ENCODE results near the gene NUAK1. TPM values are rescaled to one million over a fixed set of nuclear protein-coding genes. Genes with fewer than 3 reads are reported as not detected.

Gene NUAK1
- total RNA-seq, 2 experiments from 2014 or later = 0.03 TPM; not detected in 1

- BruUV-seq (replicated peaks) = no TSS peak
Observed at GRCh38 chr12:106128585-106129328, 10.0 kb downstream of the NUAK1 start.

GRCh38 chr12:106127338-106128126, 11.2 kb downstream of the NUAK1 start:
- H2AFZ ChIP-seq (ENCODE audit: low read length) = no peak overlapping the region
- TF ChIP-seq EZH2phosphoT487 (IDR thresholded peaks at IDR 0.05; ENCODE audit: borderline replicate concordance, low read depth, low read length) (no peak), CTCF (conservative IDR thresholded peaks at IDR 0.05; ENCODE audit: low read length) (no peak)
- no peak for DNase-seq (ENCODE audit: low spot score)
- H3K27ac ChIP-seq (ENCODE audit: low read depth, low read length, poor library complexity, severe bottlenecking) = no peak overlapping the region
- CTCF ChIA-PET (ENCODE audit: unreplicated experiment) = no interaction called here
- no peaks in the 10 kb centered on the region for H3K9me2 ChIP-seq (ENCODE audit: insufficient read depth, low read length)
- no peaks in the 10 kb centered on the region for H3K9me3 ChIP-seq (ENCODE audit: low read length)
- H3K4me3 ChIP-seq (ENCODE audit: low read depth, low read length, poor library complexity, severe bottlenecking) = no peak overlapping the region
- H3K36me3 ChIP-seq (ENCODE audit: insufficient read depth, low read length) = no peaks in the 10 kb centered on the region
- no peak overlapping the region for H3K4me2 ChIP-seq (ENCODE audit: low read length)
- no TSS peak for BruUV-seq (replicated peaks)
- H4K20me1 ChIP-seq (ENCODE audit: insufficient read depth, low read length) = no peaks in the 10 kb centered on the region
- H3K79me2 ChIP-seq (ENCODE audit: insufficient read depth, low read depth, low read length) = no peaks in the 10 kb centered on the region
- POLR2A ChIA-PET = no interaction called here
- no peaks in the 10 kb centered on the region for H3K4me1 ChIP-seq (ENCODE audit: insufficient read depth, low read length, poor library complexity, severe bottlenecking)
- intact Hi-C loops (cut with micrococcal nuclease; ENCODE audit: unreplicated experiment) = no loop called here

More at GRCh38 chr12:106128585-106129328, 10.0 kb downstream of the NUAK1 start:
- Histone ChIP-seq H3K4me1 (ENCODE audit: insufficient read depth, low read length, poor library complexity, severe bottlenecking) (no peaks in the 10 kb centered on the region), H3K4me3 (ENCODE audit: low read depth, low read length, poor library complexity, severe bottlenecking) (no peak overlapping the region), H4K20me1 (ENCODE audit: insufficient read depth, low read length) (no peaks in the 10 kb centered on the region), H3K9me2 (ENCODE audit: insufficient read depth, low read length) (no peaks in the 10 kb centered on the region), H3K36me3 (ENCODE audit: insufficient read depth, low read length) (no peaks in the 10 kb centered on the region), H3K79me2 (ENCODE audit: insufficient read depth, low read depth, low read length) (no peaks in the 10 kb centered on the region), H3K27ac (ENCODE audit: low read depth, low read length, poor library complexity, severe bottlenecking) (no peak overlapping the region), H3K9me3 (ENCODE audit: low read length) (no peaks in the 10 kb centered on the region), H3K4me2 (ENCODE audit: low read length) (no peak overlapping the region), H2AFZ (ENCODE audit: low read length) (no peak overlapping the region)
- DNase-seq (ENCODE audit: low spot score) = no peak
- intact Hi-C loops (cut with micrococcal nuclease; ENCODE audit: unreplicated experiment) = no loop called here
- CTCF ChIA-PET (ENCODE audit: unreplicated experiment) = no interaction called here
- TF ChIP-seq CTCF (conservative IDR thresholded peaks at IDR 0.05; ENCODE audit: low read length) (no peak), EZH2phosphoT487 (IDR thresholded peaks at IDR 0.05; ENCODE audit: borderline replicate concordance, low read depth, low read length) (no peak)
- POLR2A ChIA-PET = no interaction called here
